Effector memory CD4-positive, alpha-beta T cell (primary cell): ENCODE measurements around the gene PCSK6.
"Not testable (repeated sequence)": the region's sequence is repeated elsewhere in the genome, so short reads cannot be mapped to it uniquely, and the experiment has no call there.

Experiments used
- DNase-seq, 3 donors: peaks; one replicate each; pipeline ENCODE4 v3.0.0-alpha.2; 2020
- H3K27ac ChIP-seq: 2 replicates; pipeline ENCODE4 v1.7.0; 2013; ENCODE audit warnings: mild to moderate bottlenecking, low read length, moderate library complexity; ENCODE audit not compliant: insufficient read depth, poor library complexity, severe bottlenecking
- H3K27me3 ChIP-seq: replicated peaks from 2 replicates; pipeline ENCODE4 v1.7.0; 2013; ENCODE audit warnings: mild to moderate bottlenecking, low read length; ENCODE audit not compliant: insufficient read depth, control insufficient read depth, poor library complexity, severe bottlenecking
- H3K36me3 ChIP-seq: 2 replicates; pipeline ENCODE4 v1.7.0; 2013; ENCODE audit warnings: mild to moderate bottlenecking, low read length, moderate library complexity; ENCODE audit not compliant: control insufficient read depth, insufficient read depth
- H3K4me1 ChIP-seq: 2 replicates; pipeline ENCODE4 v1.7.0; 2013; ENCODE audit warnings: low read length, mild to moderate bottlenecking; ENCODE audit not compliant: control insufficient read depth, insufficient read depth, poor library complexity, severe bottlenecking
- H3K4me3 ChIP-seq: 2 replicates; pipeline ENCODE4 v1.7.0; 2013; ENCODE audit warnings: low read length, low read depth, mild to moderate bottlenecking; ENCODE audit not compliant: insufficient read depth, poor library complexity, severe bottlenecking
- H3K9me3 ChIP-seq: 2 replicates; pipeline ENCODE4 v1.7.0; 2013; ENCODE audit warnings: mild to moderate bottlenecking, low read length, moderate library complexity; ENCODE audit not compliant: control insufficient read depth

Gene PCSK6

DNA sequence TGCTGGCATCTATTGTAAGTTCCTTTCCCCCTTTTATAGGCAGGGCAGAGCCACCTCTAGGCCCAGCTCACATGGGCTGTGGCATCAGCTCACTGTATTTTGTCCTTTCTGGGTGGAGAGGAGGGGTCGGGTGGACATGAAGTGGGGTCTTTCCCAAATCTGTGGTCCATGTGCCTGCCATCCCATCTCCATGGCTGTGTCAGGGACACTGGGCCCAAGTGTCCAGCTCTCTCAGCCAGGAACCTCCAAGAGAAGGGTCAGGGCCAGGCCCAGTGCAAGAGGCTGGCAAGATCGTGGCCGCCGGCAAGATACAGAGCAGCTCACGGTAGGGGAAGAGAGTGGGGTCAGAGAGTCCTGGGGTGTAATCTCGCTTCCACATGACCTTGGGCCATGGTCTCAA, 85.3 kb downstream of the PCSK6 start:
- no peak for DNase-seq

DNA sequence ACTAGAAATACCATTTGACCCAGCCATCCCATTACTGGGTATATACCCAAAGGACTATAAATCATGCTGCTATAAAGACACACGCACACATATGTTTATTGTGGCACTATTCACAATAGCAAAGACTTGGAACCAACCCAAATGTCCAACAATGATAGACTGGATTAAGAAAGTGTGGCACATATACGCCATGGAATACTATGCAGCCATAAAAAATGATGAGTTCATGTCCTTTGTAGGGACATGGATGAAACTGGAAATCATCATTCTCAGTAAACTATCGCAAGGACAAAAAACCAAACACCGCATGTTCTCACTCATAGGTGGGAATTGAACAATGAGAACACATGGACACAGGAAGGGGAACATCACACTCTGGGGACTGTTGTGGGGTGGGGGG, 86.6 kb downstream of the PCSK6 start:
- H3K9me3 ChIP-seq, H3K27me3 ChIP-seq, DNase-seq, H3K4me3 ChIP-seq, H3K36me3 ChIP-seq, H3K27ac ChIP-seq, H3K4me1 ChIP-seq: not testable (repeated sequence)

More for the DNA sequence above, 85.3 kb downstream of the PCSK6 start:
- Histone ChIP-seq H3K27ac (no peak overlapping the region), H3K4me3 (no peak overlapping the region), H3K36me3 (no peaks in the 10 kb centered on the region), H3K27me3 (no peaks in the 10 kb centered on the region), H3K9me3 (no peaks in the 10 kb centered on the region), H3K4me1 (no peaks in the 10 kb centered on the region)

DNA sequence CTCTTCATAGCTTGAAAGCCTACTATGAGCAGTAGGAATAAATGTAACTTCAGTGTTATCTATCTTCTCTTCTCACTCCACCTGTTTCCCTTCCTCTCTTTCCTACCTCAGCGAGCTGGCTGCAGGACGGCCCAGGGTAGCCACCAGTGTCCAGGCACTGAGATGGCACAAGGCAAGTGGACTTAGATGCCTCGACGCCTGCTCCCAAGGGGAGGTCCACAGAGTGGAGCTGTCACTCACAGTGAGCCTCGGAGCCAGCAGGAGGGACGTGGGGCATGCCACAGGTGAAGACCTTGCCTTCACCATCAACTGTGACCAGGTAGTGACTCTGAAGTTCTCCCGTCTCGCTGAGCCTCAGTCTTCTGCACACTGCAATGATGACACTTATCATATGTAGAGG, 88.2 kb downstream of the PCSK6 start:
- DNase-seq = no peak

DNA sequence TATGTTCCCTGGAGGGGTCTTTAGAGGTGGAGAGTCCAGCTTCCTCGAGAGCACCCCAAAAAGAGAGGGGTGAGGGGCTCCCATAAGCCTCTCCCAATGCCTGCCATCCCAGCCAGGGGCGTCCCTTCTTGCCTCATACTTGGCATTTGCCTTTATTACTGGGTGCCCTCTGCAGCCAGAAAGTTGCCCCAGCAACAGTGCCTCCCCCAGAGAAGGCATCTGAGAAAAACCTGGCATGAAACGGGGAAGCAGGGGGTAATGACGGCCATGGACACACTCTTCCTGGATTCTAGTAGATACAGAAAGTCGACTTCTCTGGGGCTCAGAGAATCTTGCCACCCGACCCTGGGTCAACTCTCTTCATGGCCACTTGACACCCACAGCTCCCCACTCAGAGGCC, 90.1 kb downstream of the PCSK6 start:
- Histone ChIP-seq H3K4me1 (no peaks in the 10 kb centered on the region), H3K27me3 (no peaks in the 10 kb centered on the region), H3K4me3 (no peak overlapping the region), H3K9me3 (no peaks in the 10 kb centered on the region), H3K36me3 (no peaks in the 10 kb centered on the region), H3K27ac (no peak overlapping the region)
- DNase-seq = no peak

More for the DNA sequence above, 88.2 kb downstream of the PCSK6 start:
- no peaks in the 10 kb centered on the region for H3K4me1 ChIP-seq
- no peaks in the 10 kb centered on the region for H3K27me3 ChIP-seq
- no peak overlapping the region for H3K27ac ChIP-seq
- H3K9me3 ChIP-seq = no peaks in the 10 kb centered on the region
- no peaks in the 10 kb centered on the region for H3K36me3 ChIP-seq
- no peak overlapping the region for H3K4me3 ChIP-seq

DNA sequence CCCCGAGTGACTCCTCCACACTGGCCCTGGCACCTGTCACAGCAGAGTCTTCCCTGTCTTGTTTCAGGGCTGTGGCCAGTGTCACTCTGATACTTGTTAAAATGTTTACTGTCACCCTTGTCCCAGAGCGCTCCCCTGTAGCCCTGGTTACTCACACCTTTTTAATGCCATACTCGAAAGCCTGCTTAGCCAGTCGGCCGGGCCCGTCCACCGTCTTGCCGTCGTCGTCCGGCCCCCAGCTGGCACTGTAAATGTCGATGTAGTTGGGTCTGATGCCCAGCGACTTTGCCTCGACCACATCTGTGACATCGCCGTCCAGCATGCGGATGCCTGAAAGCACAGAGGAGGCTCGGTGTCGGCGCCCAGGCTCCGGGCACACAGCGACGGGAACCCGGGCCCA, 91.3 kb downstream of the PCSK6 start:
- no peak for DNase-seq
- Histone ChIP-seq H3K4me1 (no peaks in the 10 kb centered on the region), H3K36me3 (no peaks in the 10 kb centered on the region), H3K27me3 (no peaks in the 10 kb centered on the region), H3K27ac (no peak overlapping the region), H3K9me3 (no peaks in the 10 kb centered on the region), H3K4me3 (no peak overlapping the region)

DNA sequence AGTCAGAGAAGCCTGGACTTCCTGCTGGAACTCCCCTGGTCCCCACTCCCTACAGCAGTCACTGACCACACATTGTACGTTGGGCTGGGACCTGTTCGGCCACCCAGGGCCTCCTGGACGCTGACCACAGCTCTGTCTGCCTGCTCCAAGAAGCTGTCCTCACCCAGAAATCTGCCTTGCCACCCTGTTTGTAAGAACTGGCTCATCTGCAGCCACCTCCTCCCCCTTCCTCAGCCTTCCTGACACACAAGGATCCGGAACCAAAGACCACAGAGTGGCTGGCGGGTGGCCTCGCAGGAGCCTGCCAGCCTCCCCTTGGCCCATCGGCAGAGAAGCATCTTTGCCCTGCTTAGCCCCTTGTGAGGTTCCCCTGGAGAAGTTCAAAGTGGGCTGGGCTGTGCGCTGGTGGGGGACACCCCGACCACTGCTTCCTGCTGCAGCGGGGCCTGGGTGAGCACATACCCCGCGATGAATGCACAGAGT, 91.9 kb downstream of the PCSK6 start:
- H3K27ac ChIP-seq = no peak overlapping the region
- H3K4me3 ChIP-seq = no peak overlapping the region
- no peak for DNase-seq
- H3K27me3 ChIP-seq = no peaks in the 10 kb centered on the region
- H3K9me3 ChIP-seq = no peaks in the 10 kb centered on the region
- H3K36me3 ChIP-seq = no peaks in the 10 kb centered on the region
- H3K4me1 ChIP-seq = no peaks in the 10 kb centered on the region

DNA sequence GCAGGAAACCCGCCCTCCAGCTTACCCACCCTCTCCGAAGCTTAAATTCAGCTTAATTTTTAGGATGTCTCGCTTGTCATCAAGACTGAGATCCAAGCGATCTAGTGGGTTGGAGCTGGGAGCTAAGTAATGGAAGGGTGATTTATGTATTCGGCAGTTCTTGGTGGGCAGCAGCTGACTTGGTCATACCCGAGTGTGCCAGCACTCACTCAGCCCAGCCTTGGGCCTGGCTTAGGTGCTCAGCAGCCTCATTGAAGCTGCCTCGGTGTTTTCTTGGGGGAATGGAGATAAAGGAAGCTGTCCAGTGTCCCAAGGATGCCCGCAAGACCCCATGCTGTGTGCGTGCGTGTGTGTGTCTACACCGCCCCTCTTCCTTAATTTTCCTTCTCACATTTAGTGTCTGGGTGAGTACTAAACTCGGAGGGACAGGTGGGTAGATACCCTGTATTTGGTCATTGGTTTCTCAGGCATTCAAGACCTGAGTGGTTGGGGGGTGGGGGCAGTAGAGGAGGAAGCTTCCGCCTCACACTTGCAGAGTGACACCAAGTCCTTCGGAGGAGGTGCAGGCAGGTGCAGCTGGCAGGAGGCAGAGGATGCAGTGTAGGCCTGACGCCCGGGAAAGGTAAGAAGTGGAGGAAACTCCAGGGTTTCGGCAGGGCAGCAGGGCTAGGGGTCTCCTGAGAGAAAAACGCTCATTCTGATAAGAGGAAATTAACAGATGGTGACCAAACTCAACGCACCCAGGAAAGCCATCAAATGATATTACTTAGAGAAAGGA, 92.8 kb downstream of the PCSK6 start:
- Histone ChIP-seq H3K36me3 (no peaks in the 10 kb centered on the region), H3K27ac (no peak overlapping the region)
- DNase-seq = no peak

DNA sequence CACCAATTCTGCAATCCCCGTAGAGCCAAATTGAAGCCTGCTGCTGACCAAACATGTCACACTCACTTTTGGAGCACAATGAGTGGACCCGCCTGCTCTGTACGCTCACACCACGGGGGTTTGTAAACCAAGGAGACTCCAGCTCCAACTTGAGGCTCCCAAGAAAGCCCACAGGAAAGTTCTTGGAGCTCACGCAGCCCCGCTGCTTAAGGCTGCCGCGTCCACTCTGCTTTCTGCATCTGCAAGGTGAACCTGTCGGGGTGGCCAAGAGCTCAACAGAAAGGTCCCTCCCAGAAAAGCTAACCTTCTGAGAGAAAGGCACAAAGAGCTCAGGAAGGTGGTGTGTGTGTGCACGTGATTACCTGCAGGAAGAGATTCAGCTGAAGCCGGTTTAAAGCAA, 94.9 kb downstream of the PCSK6 start:
- H3K27me3 ChIP-seq = no peaks in the 10 kb centered on the region
- no peak overlapping the region for H3K27ac ChIP-seq
- H3K4me1 ChIP-seq = no peaks in the 10 kb centered on the region
- no peaks in the 10 kb centered on the region for H3K36me3 ChIP-seq
- no peaks in the 10 kb centered on the region for H3K9me3 ChIP-seq
- DNase-seq = no peak
- H3K4me3 ChIP-seq = no peak overlapping the region

More for the DNA sequence above, 92.8 kb downstream of the PCSK6 start:
- Histone ChIP-seq H3K4me1 (no peaks in the 10 kb centered on the region), H3K27me3 (no peaks in the 10 kb centered on the region), H3K9me3 (no peaks in the 10 kb centered on the region), H3K4me3 (no peak overlapping the region)

DNA sequence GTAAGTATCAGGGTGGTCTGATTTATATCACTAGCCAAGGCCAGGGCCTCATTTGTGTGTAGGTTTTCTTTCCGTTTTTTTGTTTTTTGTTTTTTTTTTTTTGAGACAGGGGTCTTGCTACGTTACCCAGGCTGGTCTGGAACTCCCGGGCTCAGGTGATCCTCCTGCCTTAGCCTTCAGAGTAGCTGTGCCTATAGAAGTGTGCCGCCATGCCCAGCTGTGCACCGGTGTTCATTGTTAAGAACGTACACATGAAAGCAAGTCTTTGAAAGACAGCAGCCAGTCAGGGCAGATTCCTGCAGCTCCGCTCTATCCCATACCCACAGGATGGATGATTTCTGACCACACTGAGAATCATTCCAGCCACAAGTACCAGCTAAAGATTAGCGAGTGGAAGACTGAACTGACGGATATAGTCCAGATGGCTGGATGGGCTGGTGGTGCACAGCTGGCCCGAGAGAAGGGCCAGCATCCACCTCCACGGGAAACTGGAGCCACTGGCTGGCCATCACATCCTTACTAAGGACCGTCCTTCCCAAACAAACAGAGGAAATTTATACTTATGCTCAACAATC, 95.4 kb downstream of the PCSK6 start:
- Histone ChIP-seq H3K4me1 (no peaks in the 10 kb centered on the region), H3K27ac (no peak overlapping the region), H3K4me3 (no peak overlapping the region), H3K36me3 (no peaks in the 10 kb centered on the region), H3K27me3 (no peaks in the 10 kb centered on the region), H3K9me3 (no peaks in the 10 kb centered on the region)
- DNase-seq = no peak

DNA sequence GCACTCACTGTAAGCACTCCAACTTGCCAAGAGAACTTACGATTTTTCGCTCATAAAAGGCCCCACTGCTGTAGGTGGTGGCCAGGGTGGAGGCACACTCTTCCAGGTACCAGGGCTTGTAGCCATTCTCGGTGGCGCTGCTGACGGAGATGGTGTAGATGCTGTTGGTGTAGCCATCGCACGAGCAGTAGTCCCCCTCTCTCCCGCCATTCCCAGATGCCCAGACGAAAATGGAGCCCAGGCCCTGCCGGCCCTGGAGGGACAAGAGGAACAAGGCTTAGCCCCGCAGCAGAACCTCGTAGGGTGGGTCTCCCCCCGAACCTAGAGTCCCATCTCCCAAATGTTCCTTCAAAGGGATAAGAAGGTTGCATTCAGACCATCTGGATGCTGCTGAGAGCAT, 96.3 kb downstream of the PCSK6 start:
- H3K9me3 ChIP-seq = no peaks in the 10 kb centered on the region
- no peaks in the 10 kb centered on the region for H3K27me3 ChIP-seq
- H3K4me1 ChIP-seq = no peaks in the 10 kb centered on the region
- no peaks in the 10 kb centered on the region for H3K36me3 ChIP-seq
- no peak overlapping the region for H3K27ac ChIP-seq
- H3K4me3 ChIP-seq = no peak overlapping the region
- DNase-seq = no peak
